GM18861 (cell line): Measurements from ENCODE around the gene CAGE1.
A peak's percentile ranks its signal among the peaks of the same experiment; 100 is the strongest.
"Not testable (repeated sequence)": the region's sequence is repeated elsewhere in the genome, so short reads cannot be mapped to it uniquely, and the experiment has no call there.

Source experiments
- ATAC-seq: cut with Tn5 transposase; IDR thresholded peaks from one replicate; pipeline ENCODE4 v1.9.1; 2021; ENCODE audit not compliant: unreplicated experiment

CAGE1 gene

DNA sequence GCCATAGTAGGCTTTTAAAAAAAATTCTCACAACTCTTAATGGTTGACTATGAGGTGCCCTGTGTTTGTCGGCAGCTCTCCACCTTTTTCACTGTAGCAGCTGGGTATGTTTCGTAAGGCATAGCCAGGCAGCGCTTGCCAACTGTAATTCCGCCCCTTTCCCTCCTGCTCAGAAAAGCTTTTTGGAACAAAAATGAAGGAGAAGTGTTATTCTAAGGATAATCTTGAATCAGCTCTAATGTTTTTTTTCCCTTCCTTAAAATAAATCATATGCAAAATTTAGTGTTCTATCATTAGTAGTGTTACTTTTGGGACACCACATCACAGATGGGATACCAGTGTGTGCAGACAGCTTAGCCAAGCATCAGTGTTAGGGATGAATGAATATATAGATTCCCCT lies 21.3 kb upstream of the CAGE1 start:
- ATAC-seq, result no peak

DNA sequence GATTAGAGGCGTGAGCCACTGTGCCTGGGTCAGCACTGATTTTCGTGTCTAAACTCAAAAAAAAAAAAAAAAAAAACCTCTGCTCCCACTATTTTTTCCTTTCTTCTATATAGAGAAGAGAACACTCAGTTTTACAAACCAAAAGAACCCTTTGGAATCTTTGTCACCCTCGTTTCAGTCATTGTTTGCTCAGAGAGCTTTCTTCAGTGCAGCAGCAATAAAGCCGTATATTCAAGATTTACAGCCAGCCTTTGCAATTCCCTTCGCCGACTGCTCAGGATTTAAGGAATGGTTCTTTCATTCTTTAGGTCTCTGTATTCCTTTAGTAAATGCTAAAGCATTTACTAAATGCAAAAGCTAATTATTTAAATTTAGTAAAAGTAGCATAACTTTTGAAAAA lies 20.2 kb upstream of the CAGE1 start:
- ATAC-seq, result no peak

DNA sequence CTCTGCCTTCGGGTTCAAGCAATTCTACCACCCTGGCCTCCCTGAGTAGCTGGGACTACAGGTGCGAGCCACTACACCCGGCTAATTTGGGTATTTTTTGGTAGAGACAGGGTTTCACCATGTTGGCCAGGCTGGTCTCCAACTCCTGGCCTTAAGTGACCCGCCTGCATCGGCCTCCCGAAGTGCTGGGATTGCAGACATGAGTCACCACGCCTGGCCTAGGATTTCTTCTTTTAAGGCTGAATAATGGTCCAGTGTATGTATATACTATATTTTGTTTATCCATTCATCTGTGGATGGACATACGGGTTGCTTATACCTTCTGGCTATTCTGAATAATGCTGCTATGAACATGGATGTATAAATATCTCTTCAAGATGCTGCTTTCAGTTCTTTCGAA lies 17.2 kb upstream of the CAGE1 start:
- ATAC-seq, result no peak

DNA sequence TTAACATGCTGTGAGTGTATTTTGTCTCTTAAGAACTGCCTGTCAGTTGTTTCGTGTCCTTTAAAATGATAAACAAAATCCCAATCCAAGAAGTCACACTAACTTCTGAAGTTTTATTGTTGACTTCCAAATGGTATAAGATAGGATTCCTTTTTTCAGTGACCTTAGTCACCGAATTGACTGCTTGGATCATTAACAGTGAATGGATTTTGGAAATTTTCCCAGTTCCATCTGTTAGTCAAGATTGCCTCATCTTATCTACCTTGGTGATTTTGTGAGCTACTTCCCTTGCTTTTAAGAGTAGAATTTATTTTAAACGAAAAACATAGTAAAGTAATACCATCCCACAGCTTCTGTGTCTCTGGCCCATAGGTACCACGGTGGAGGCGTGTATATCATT lies 15.0 kb upstream of the CAGE1 start:
- ATAC-seq, result no peak

DNA sequence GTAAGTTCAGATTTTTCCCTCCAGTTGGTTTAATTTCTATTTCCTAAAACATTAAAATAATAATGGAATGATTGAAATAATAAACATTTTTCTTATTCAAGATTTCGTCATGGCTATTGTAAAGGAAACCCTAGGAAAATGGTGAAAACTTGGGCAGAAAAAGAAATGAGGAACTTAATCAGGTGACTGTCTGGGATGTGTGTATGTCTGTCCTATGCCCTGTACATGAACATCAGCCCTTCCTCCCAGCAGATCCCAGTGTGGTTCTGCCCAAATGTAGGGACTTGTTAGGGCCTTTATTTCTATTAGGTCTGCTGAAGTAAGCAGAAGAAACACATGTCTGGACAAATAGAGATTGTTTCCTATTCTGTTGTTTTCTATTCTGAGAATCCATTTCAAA lies 13.2 kb upstream of the CAGE1 start:
- ATAC-seq, result no peak

DNA sequence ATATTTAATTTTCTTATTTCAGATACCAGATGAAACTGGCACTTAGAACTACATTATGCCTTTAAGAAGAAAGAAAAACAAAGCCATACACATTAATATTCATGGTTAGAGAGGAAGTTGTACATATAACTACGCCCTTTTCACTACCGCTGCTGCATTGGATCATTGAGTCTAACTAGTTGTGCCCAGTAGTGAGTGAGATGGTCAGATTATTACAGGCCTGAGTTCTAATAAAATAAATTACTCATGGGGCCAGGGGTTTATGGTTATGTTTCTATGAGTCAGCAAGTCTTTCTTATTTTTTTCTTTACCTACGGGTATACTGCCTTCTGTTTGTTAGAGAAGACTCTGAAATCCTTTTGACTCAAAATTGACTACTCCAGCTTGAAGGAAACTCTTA lies 11.5 kb upstream of the CAGE1 start:
- ATAC-seq, result no peak

DNA sequence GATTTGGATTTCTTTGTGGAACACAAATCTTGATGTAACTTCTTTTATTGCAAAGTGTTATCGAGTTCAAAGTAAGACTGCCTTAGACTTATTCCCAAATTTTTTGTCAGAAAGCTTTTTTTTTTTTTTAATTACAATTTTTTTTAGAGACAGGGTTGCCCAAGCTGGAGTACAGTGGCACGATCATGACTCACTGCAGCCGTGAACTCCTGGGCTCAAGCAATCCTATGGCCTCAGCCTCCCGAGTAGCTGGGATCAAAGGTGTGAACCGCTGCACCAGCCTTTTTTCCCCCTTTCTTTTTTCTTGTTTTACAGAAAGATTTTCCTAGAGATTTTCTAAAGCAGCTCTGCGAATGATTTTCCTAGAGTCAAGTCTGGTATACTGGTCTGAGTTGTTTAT lies 2.9 kb upstream of the CAGE1 start:
- no peak for ATAC-seq

DNA sequence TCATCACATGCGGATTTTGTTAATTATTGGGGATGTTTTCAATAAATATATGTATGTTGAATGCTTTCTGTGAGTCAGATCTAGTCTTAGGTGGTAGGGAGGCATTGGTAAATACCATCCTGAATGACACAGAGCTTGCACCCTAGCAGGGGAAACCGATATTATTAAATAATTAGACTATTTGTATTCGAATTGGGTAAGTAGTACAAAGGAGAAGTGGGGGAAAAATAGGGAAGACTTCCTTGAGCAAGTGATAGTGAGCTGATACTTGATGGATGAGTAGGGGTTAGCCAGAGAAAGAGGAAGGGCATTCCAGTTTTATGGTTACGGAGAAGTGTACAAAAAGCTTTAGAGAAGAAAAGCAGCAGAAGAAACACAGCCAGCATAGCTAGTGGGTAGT lies 1.6 kb upstream of the CAGE1 start:
- no peak for ATAC-seq

DNA sequence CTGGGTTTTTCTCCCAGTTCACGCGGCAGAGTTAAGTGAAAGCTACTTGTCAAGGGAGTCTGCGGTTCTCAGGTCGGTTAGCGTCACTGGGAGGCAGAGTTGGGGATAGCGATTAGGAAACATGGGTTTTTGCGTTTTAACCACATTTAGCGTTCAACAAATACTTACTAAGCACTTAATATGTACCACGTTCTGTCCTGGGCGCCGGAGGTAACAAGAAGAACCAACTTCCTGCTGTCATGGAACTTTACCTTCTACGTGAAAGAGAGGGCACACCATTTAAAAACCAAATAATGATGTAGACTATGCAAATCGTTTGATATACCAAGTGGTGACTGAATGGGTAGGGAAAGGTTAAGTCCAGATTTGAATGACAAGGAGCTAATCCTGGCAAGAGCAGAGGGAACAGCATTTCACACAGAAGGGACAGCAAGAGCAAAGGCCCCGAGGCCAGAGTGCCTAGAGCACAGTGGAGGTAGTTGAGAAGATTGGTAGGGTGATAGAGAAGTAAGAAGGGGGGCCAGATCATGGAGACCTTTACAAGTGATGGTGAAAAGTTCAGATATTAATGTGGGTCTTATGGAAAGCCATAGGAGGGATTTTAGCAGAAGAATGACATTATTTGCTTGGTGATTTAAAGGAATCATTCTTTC lies 810 bp upstream of the CAGE1 start:
- ATAC-seq, result peak; percentile 12

DNA sequence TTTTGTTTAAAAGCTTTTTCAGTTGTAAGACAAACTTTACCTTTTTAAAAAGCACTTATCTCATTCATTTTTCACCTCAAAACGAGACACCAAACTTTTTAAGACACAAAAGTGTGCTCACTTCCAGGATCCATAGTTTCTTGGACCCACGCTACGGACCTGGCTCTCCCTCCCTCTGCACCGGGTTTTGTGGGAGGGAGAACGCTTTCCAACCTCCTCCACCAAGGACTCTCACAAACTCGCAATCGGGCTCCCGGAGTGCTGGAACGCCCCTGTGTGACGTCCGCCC lies 436 bp downstream of the CAGE1 start:
- no peak for ATAC-seq

DNA sequence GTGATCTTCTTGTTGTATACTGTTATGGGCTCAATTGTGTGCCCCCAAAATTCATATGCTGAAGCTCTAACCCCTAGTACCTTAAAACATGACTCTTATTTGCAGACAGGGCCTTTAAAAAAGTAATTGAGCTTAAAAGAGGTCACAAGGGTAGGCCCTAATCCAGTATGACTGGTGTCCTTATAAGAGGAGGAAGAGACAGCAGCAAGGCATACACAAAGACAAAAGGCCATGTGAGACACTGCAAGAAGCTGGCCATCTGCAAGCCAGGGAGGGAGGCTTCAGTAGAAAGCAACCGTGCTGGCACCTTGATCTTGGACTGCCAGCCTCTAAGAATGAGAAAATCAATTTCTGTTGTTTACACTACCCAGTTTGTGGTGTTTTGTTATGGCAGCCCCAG lies 8.4 kb downstream of the CAGE1 start:
- ATAC-seq, result no peak

DNA sequence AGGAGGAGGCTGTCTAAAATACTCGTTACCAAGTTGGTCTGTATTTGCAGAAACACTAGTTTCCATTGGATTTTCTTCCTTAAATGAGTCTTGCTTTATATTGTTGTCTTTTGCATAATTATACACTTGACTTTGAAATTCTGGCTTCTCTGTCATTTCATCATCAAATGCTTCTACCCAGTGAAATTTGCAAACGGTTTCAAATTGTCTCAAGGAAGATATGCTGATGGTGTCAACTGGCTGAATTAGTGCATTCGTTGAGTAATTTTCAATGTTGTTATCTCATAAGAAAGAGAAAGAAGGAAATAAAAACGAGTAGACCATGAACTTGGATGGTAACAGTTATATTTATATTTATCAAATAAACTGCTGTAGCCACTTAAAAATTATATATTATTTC lies 10.8 kb downstream of the CAGE1 start:
- no peak for ATAC-seq

DNA sequence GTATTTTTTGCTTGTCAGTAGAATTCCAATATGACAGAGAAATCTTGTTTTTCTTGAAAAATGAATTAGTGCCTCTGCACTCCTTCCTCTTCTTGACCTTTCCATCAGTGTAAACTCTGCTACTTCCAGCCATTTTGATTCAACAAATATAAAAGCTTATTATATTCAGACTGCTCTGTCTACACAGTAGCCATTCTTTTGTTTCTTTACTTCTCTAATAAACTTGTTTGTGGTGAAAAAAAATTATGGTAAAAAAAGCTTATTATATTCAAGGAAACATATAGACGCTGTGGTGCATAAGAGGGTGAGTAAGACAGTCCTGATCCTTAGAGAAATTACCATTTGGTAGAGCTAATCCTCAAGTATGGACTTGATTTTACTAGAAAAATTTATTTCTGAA lies 11.6 kb downstream of the CAGE1 start:
- no peak for ATAC-seq

DNA sequence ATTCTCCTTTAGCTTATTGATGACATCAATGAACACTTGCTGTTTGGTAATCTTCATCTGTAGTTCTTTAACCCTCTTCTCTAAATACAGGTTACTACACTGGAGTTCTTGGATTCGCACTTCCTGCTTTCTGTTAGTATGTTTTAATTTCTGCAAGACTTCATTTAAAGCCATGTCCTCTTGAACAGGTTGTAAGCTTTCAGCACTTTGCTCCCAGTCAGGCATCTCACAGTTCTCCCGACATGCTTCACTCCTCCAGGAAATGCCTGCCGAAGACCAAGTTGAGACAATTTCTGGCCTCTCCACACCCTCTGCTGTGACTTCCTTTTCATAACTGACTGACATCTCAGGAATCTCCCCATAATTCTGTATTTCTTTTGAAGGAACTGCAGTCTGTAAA lies 15.8 kb downstream of the CAGE1 start:
- no peak for ATAC-seq

DNA sequence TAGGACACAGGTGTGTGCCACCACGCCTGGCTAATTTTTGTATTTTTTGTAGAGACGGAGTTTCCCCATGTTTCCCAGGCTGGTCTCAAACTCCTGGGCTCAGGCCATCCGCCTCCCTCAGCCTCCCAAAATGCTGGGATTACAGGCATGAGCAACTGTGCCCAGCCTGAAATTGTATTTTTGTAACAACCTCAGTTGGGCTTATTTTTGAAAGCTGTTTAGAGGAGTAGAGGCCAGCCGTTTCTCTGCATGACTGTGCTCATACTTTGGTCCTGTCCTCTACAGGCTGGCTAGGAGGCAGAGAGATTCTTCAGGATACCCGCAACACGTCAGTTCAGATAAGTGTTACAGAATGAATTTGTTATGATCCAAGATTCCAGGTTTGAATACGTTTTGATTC lies 22.1 kb downstream of the CAGE1 start:
- ATAC-seq, result no peak

DNA sequence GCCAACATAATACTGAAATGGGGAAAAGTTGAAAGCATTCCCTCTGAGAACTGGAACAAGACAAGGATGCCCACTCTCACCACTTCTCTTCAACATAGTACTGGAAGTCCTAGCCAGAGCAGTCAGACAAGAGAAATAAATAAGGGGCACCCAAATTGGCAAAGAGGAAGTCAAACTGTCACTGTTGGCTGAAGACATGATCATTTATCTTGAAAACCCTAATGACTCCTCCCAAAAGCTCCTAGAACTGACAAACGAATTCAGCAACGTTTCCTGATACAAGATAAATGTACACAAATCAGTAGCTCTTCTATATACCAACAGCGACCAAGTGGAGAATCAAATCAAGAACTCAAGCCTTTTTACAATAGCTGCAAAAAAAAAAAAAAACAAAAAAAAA lies 37.6 kb downstream of the CAGE1 start:
- ATAC-seq, result not testable (repeated sequence)

DNA sequence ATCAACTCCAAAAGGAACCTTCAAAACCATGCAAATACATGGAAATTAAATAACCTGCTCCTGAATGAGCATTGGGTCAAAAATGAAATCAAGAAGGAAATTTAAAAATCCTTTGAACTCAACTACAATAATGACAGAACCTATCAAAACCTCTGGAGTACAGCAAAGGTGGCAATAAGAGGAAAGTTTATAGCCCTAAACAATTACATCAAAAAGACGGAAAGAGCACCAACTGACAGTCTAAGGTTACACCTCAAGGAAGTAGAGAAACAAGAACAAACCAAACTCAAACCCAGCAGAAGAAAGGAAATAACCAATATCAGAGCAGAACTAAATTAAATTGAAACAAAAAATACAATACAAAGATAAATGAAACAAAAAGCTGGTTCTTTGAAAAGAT lies 39.0 kb downstream of the CAGE1 start:
- not testable (repeated sequence) for ATAC-seq

DNA sequence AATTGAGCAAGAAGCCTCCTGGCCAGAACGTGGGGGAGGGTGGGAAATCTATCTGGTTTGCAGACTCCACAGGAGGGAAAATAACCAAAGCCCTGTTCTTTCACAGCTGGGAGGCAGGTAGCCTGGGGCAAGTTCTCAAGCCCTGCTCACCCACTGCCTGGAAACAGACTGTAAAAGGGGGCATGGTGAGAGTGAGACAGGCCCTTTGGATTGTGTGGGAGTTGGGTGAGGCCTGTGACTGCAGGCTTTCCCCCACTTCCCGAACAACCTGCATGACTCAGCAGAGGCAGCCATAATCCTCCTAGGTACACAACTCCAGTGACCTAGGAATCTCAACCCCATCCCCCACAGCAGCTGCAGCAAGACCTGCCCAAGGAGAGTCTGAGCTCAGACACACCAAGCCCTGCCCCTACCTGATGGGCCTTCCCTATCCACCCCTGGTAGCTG lies 42.0 kb downstream of the CAGE1 start:
- not testable (repeated sequence) for ATAC-seq

DNA sequence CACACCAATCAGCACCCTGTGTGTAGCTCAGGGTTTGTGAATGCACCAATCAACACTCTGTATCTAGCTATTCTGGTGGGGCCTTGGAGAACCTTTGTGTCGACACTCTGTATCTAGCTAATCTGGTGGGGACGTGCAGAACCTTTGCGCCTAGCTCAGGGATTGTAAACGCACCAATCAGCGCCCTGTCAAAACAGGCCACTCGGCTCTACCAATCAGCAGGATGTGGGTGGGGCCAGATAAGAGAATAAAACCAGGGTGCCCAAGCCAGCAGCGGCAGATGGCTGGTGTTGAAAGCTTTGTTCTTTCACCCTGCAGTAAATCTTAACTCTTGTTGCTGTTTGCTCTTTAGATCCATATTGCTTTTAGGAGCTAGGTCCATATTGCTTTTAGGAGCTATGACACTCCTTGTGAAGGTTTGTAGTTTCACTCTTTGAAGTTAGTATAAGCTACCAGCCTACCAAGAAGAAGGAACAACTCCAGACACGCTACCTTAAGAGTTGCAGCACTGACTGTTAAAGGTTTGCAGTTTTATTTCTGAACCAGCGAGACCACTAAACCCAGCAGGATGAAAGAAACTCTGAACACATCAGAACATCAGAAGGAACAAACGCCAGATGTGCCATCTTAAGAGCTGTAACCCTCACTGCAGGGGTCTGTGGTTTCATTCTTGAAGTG lies 44.6 kb downstream of the CAGE1 start:
- not testable (repeated sequence) for ATAC-seq

DNA sequence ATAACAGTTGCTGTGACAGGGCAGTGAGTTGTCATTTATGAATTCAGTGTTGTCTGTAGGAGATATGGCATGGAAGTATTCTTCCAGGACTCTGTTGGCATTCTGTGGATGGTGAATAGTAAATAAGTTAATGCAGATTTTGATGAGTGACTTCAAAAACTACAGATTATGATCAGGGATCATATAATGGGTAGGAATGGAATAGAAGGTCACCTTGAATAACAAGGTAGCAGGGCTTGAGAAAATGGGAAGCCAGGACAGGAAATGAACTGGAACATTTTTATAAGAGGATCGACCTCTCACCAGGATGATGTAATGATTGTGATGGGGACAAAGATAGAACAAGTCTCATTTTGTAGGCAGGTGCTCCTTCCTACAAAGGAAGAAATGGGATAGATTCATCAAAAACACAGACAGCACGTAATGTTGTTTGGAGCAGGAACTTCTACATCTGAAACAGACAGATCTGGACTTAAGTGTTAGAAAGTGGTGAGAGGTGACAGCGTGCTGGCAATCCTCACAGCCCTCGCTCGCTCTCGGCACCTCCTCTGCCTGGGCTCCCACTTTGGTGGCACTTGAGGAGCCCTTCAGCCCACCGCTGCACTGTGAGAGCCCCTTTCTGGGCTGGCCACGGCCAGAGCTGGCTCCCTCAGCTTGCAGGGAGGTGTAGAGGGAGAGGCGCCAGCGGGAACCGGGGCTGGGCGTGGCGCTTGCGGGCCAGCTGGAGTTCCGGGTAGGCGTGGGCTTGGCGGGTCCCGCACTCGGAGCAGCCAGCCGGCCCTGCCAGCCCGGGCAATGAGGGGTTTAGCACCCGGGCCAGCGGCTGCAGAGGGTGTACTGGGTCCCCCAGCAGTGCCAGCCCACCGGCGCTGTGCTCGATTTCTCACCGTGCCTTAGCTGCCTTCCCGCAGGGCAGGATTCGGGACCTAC lies 45.7 kb downstream of the CAGE1 start:
- no peak for ATAC-seq

DNA sequence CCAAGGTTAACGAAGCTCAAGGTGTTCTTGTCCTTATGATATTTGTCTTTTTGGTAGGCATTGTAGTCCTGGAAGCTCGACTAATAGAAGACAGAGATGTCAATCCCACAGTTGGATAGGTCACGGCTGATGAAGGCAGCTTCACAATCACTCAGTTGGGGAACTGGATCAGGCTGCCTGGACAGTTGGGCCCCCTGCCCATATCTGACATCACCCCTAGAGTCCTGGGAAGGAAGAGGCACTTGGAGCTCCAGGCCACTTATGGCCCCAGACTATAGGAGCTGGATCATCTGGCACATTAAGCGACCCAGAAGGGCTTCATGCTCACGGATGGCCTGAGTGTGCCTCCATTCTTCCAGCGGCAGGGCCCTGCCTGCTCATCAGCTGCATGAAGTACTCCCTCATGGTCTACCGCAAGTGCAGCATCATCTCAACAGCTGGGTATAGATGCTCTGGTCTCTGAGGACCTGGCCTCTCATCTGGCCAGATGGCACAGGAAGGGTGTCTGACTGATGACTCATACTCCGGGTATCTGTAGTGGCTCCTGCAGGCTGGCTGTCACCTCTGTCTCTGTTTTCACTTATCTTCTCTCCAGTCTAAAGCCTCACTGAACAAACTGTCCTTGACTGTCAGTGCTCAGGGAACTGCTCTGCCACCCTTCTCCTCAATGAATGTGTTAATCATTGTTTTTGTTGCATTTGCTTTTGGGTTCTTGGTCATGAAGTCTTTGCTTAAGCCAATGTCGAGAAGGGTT lies 47.4 kb downstream of the CAGE1 start:
- peak; percentile 92 for ATAC-seq
